Neural cell (in vitro differentiated cells): ENCODE measurements around the gene ITGAL.

Source experiments
- EP300 ChIP-seq: fragments of 450-650 bp; conservative IDR thresholded peaks from 2 replicates; pipeline ENCODE4 v1.6.1; 2014; ENCODE audit warnings: antibody characterized with exemption, mild to moderate bottlenecking, moderate library complexity; ENCODE audit not compliant: poor library complexity, severe bottlenecking
- EZH2 ChIP-seq: fragments of 200-600, 300-800 bp; shearing (Covaris generic), sonication (generic); IDR thresholded peaks from 2 replicates; pipeline ENCODE4 v1.6.1; 2014; ENCODE audit warnings: antibody characterized with exemption, low read length, borderline replicate concordance, mild to moderate bottlenecking; ENCODE audit not compliant: insufficient read depth, poor library complexity, severe bottlenecking
- MXI1 ChIP-seq: fragments of 450-650 bp; conservative IDR thresholded peaks from 2 replicates; pipeline ENCODE4 v1.6.1; 2014; ENCODE audit warnings: antibody characterized with exemption, mild to moderate bottlenecking; ENCODE audit not compliant: poor library complexity, severe bottlenecking
- POLR2AphosphoS5 ChIP-seq: IDR thresholded peaks from 2 replicates; pipeline ENCODE4 v1.6.1; 2012
- RAD21 ChIP-seq: fragments of 450-650 bp; conservative IDR thresholded peaks from 2 replicates; pipeline ENCODE4 v1.6.1; 2014; ENCODE audit warnings: antibody characterized with exemption, mild to moderate bottlenecking, moderate library complexity
- SMC3 ChIP-seq: fragments of 450-650 bp; conservative IDR thresholded peaks from 2 replicates; pipeline ENCODE4 v1.6.1; 2014; ENCODE audit warnings: antibody characterized with exemption, mild to moderate bottlenecking, moderate library complexity; ENCODE audit not compliant: poor library complexity
- TAF1 ChIP-seq: IDR thresholded peaks from 2 replicates; pipeline ENCODE4 v1.6.1; 2012; ENCODE audit warnings: low read depth
- TF ChIP-seq, protein P1 (sequence below): fragments of 450-650 bp; IDR thresholded peaks from 2 replicates; pipeline ENCODE4 v1.5.1; 2014; ENCODE audit warnings: antibody characterized with exemption, mild to moderate bottlenecking, moderate library complexity; ENCODE audit not compliant: poor library complexity, severe bottlenecking
- TF ChIP-seq, protein P2 (sequence below): IDR thresholded peaks from 2 replicates; pipeline ENCODE4 v1.6.1; 2012; ENCODE audit warnings: borderline replicate concordance

DNA sequence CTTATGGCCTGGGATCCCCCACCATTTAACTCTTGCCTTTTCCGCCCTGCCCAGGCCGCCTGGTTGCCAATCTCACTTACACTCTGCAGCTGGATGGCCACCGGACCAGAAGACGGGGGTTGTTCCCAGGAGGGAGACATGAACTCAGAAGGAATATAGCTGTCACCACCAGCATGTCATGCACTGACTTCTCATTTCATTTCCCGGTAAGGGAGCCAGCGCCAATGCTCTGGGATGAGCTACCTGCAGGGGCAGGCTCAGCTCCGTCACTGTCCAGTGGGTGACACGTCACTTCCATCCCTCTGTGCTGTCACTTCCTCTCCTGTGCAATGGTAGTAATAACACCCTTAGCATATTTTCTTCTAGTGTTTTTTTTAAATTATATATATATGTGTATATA, 26.7 kb downstream of the ITGAL start:
- TF ChIP-seq, protein P1, sequence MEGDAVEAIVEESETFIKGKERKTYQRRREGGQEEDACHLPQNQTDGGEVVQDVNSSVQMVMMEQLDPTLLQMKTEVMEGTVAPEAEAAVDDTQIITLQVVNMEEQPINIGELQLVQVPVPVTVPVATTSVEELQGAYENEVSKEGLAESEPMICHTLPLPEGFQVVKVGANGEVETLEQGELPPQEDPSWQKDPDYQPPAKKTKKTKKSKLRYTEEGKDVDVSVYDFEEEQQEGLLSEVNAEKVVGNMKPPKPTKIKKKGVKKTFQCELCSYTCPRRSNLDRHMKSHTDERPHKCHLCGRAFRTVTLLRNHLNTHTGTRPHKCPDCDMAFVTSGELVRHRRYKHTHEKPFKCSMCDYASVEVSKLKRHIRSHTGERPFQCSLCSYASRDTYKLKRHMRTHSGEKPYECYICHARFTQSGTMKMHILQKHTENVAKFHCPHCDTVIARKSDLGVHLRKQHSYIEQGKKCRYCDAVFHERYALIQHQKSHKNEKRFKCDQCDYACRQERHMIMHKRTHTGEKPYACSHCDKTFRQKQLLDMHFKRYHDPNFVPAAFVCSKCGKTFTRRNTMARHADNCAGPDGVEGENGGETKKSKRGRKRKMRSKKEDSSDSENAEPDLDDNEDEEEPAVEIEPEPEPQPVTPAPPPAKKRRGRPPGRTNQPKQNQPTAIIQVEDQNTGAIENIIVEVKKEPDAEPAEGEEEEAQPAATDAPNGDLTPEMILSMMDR, result no peak
- TF ChIP-seq, protein P2, sequence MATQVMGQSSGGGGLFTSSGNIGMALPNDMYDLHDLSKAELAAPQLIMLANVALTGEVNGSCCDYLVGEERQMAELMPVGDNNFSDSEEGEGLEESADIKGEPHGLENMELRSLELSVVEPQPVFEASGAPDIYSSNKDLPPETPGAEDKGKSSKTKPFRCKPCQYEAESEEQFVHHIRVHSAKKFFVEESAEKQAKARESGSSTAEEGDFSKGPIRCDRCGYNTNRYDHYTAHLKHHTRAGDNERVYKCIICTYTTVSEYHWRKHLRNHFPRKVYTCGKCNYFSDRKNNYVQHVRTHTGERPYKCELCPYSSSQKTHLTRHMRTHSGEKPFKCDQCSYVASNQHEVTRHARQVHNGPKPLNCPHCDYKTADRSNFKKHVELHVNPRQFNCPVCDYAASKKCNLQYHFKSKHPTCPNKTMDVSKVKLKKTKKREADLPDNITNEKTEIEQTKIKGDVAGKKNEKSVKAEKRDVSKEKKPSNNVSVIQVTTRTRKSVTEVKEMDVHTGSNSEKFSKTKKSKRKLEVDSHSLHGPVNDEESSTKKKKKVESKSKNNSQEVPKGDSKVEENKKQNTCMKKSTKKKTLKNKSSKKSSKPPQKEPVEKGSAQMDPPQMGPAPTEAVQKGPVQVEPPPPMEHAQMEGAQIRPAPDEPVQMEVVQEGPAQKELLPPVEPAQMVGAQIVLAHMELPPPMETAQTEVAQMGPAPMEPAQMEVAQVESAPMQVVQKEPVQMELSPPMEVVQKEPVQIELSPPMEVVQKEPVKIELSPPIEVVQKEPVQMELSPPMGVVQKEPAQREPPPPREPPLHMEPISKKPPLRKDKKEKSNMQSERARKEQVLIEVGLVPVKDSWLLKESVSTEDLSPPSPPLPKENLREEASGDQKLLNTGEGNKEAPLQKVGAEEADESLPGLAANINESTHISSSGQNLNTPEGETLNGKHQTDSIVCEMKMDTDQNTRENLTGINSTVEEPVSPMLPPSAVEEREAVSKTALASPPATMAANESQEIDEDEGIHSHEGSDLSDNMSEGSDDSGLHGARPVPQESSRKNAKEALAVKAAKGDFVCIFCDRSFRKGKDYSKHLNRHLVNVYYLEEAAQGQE, result no peak
- TF ChIP-seq EZH2 (no peak), POLR2AphosphoS5 (no peak), TAF1 (no peak), MXI1 (no peak), EP300 (no peak), RAD21 (no peak), SMC3 (no peak)
